Loucy (cell line): Measurements from ENCODE around the gene CTH.

Experiments
- H2AFZ ChIP-seq: fragments of 200-600 bp; sonication (generic); 2 replicates; pipeline ENCODE4 v1.6.0; 2016; ENCODE audit warnings: antibody characterized with exemption, mild to moderate bottlenecking, low read length, moderate library complexity
- H3F3A ChIP-seq: fragments of 200-600 bp; 2 replicates; pipeline ENCODE4 v1.6.0; 2016; ENCODE audit warnings: antibody characterized with exemption, low read depth, mild to moderate bottlenecking
- H3K27me3 ChIP-seq: fragments of 200-600 bp; sonication (generic); 2 replicates; pipeline ENCODE4 v1.6.1; 2014; ENCODE audit warnings: low read length, mild to moderate bottlenecking; ENCODE audit not compliant: insufficient read depth, poor library complexity, severe bottlenecking
- H3K36me3 ChIP-seq: fragments of 200-600 bp; sonication (generic); 2 replicates; pipeline ENCODE4 v1.6.1; 2016; ENCODE audit warnings: low read length; ENCODE audit not compliant: insufficient read depth
- H3K4me1 ChIP-seq: fragments of 200-600 bp; sonication (generic); 2 replicates; pipeline ENCODE4 v1.5.1; 2014; ENCODE audit warnings: low read length, mild to moderate bottlenecking; ENCODE audit not compliant: insufficient read depth, poor library complexity, severe bottlenecking
- H3K4me2 ChIP-seq: fragments of 200-600 bp; sonication (generic); 2 replicates; pipeline ENCODE4 v1.6.0; 2014; ENCODE audit warnings: antibody characterized with exemption, low read length, low read depth, mild to moderate bottlenecking; ENCODE audit not compliant: poor library complexity, severe bottlenecking
- H3K4me3 ChIP-seq: fragments of 200-600 bp; sonication (generic); 2 replicates; pipeline ENCODE4 v1.5.1; 2014; ENCODE audit warnings: low read length, mild to moderate bottlenecking, mixed read lengths; ENCODE audit not compliant: poor library complexity, severe bottlenecking
- H3K79me2 ChIP-seq: fragments of 200-600 bp; sonication (generic); 2 replicates; pipeline ENCODE4 v1.6.1; 2014; ENCODE audit warnings: low read length; ENCODE audit not compliant: insufficient read depth
- H3K9ac ChIP-seq: fragments of 200-600 bp; sonication (generic); 2 replicates; pipeline ENCODE4 v1.6.0; 2014; ENCODE audit warnings: mild to moderate bottlenecking, low read depth, low read length, moderate library complexity; ENCODE audit not compliant: poor library complexity, severe bottlenecking
- H3K9me2 ChIP-seq: fragments of 200-600 bp; sonication (generic); replicated peaks from 2 replicates; pipeline ENCODE4 v1.6.1; 2016; ENCODE audit warnings: low read depth, low read length, mixed read lengths
- H3K9me3 ChIP-seq: fragments of 200-600 bp; sonication (generic); 2 replicates; pipeline ENCODE4 v1.6.1; 2014; ENCODE audit warnings: mild to moderate bottlenecking, antibody characterized with exemption, low read length, low read depth; ENCODE audit not compliant: insufficient read depth
- H4K20me1 ChIP-seq: fragments of 200-600 bp; sonication (generic); 2 replicates; pipeline ENCODE4 v1.6.0; 2014; ENCODE audit warnings: antibody characterized with exemption, low read length, mild to moderate bottlenecking; ENCODE audit not compliant: insufficient read depth, poor library complexity, severe bottlenecking
- EZH2phosphoT487 ChIP-seq: fragments of 200-600 bp; IDR thresholded peaks from 2 replicates; pipeline ENCODE4 v1.6.1; 2018; ENCODE audit warnings: antibody characterized with exemption, mild to moderate bottlenecking, moderate library complexity, borderline replicate concordance
- TF ChIP-seq, protein P1 (sequence below): fragments of 200-600 bp; sonication (generic); conservative IDR thresholded peaks from 2 replicates; pipeline ENCODE4 v1.5.1; 2014; ENCODE audit warnings: mild to moderate bottlenecking, antibody characterized with exemption, low read length

The CTH gene

DNA sequence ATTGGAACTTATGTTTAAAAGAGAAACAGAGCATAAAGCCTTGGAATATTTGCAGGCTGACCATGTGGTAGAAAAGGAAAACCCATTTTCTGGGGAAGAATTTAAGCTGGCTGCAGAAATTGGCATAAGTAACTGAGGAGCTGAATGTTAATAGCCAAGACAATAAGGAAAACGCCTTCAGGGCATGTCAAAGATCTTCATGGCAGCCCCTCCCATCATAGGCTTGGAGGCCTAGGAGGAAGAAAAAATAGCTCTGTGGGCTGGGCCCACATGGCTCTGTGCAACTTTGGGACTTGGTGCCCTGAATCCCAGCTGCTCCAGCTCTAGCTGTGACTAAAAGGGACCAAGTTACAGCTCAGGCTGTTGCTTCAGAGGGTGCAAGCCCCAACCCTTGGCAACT is 51.5 kb downstream of the CTH start:
- Histone ChIP-seq H3K4me3 (no peak overlapping the region), H2AFZ (no peak overlapping the region), H3K4me1 (peaks cover 8% of the 10 kb centered on the region), H4K20me1 (no peaks in the 10 kb centered on the region), H3K79me2 (no peaks in the 10 kb centered on the region), H3K9me2 (no peaks in the 10 kb centered on the region), H3K9me3 (no peaks in the 10 kb centered on the region), H3K27me3 (no peaks in the 10 kb centered on the region), H3F3A (no peaks in the 10 kb centered on the region), H3K4me2 (no peak overlapping the region), H3K36me3 (no peaks in the 10 kb centered on the region), H3K9ac (no peak overlapping the region)
- TF ChIP-seq EZH2phosphoT487 = no peak
- TF ChIP-seq, protein P1, sequence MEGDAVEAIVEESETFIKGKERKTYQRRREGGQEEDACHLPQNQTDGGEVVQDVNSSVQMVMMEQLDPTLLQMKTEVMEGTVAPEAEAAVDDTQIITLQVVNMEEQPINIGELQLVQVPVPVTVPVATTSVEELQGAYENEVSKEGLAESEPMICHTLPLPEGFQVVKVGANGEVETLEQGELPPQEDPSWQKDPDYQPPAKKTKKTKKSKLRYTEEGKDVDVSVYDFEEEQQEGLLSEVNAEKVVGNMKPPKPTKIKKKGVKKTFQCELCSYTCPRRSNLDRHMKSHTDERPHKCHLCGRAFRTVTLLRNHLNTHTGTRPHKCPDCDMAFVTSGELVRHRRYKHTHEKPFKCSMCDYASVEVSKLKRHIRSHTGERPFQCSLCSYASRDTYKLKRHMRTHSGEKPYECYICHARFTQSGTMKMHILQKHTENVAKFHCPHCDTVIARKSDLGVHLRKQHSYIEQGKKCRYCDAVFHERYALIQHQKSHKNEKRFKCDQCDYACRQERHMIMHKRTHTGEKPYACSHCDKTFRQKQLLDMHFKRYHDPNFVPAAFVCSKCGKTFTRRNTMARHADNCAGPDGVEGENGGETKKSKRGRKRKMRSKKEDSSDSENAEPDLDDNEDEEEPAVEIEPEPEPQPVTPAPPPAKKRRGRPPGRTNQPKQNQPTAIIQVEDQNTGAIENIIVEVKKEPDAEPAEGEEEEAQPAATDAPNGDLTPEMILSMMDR = no peak

DNA sequence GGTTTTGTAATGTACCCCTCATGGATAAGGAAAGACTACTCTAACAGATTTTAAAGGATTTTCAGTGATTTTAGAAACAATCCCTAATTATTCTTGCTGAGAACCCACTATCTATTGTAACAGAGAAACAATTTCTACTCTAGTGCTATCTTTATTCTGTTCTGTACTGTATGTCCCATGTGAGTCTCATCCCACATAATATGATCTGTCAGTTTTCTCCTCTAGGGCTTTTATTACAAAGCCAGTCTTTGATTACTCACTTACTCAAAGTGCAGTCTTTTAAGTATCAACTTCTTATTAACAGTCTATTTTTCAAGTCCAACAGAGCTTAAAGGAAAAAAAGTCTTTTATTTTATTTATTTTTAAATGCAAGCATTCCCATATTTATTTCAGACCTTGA is 54.8 kb downstream of the CTH start:
- Histone ChIP-seq H3K79me2 (no peaks in the 10 kb centered on the region), H3K9me2 (no peaks in the 10 kb centered on the region), H3K27me3 (no peaks in the 10 kb centered on the region), H2AFZ (no peak overlapping the region), H3K9me3 (no peaks in the 10 kb centered on the region), H3K4me1 (no peaks in the 10 kb centered on the region), H3K9ac (no peak overlapping the region), H3K4me2 (no peak overlapping the region), H4K20me1 (no peaks in the 10 kb centered on the region), H3K36me3 (no peaks in the 10 kb centered on the region), H3K4me3 (no peak overlapping the region), H3F3A (no peaks in the 10 kb centered on the region)
- TF ChIP-seq EZH2phosphoT487 = no peak
- TF ChIP-seq, protein P1 = no peak

DNA sequence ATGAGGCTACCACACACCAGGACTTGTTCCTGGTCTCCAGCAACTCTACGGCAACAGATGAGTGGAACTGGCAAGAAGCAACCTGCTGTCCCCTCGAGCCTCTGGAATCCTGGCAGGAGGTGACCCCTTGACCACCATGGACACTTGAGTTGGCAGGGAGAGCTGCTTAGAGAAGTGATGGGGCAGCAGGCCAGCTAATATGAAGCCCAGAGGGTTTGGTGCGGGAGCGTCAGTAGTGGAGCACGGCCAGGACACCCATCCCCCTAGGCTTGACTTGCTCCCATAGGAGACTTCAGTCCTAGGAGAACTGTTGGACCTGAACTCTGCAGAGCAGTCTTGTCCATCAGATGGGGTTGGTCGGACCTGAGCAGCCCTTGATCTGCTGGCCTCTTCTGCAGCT is 56.5 kb downstream of the CTH start:
- TF ChIP-seq, protein P1 = no peak
- no peak for TF ChIP-seq EZH2phosphoT487
- H3K4me1 ChIP-seq = no peaks in the 10 kb centered on the region
- H3K79me2 ChIP-seq = no peaks in the 10 kb centered on the region
- H3K9me2 ChIP-seq = no peaks in the 10 kb centered on the region
- H3K9me3 ChIP-seq = no peaks in the 10 kb centered on the region
- no peaks in the 10 kb centered on the region for H3F3A ChIP-seq
- no peaks in the 10 kb centered on the region for H3K27me3 ChIP-seq
- no peak overlapping the region for H2AFZ ChIP-seq
- H3K36me3 ChIP-seq = no peaks in the 10 kb centered on the region
- H3K4me2 ChIP-seq = no peak overlapping the region
- H4K20me1 ChIP-seq = no peaks in the 10 kb centered on the region
- no peak overlapping the region for H3K9ac ChIP-seq
- H3K4me3 ChIP-seq = no peak overlapping the region
